Medulla oblongata (tissue), 1 donor: ENCODE results near the gene MAPK8.

ENCODE experiments used
- DNase-seq: peaks from one replicate; pipeline ENCODE4 v3.0.0-alpha.2; 2015; ENCODE audit errors: extremely low spot score

Gene MAPK8

GRCh38 chr10:48475943-48476278 is 169.4 kb downstream of the MAPK8 start:
- DNase-seq: no peak

- no peak for DNase-seq
Observed at GRCh38 chr10:48476279-48476982, 170.0 kb downstream of the MAPK8 start.

- no peak for DNase-seq
Observed at GRCh38 chr10:48477141-48477540, 170.7 kb downstream of the MAPK8 start.

GRCh38 chr10:48477616-48478015 is 171.1 kb downstream of the MAPK8 start:
- no peak for DNase-seq

- no peak for DNase-seq
Observed at GRCh38 chr10:48478469-48478868, 172.0 kb downstream of the MAPK8 start.

- DNase-seq: no peak
Observed at GRCh38 chr10:48478980-48479811, 172.7 kb downstream of the MAPK8 start.

GRCh38 chr10:48480397-48481374 is 174.2 kb downstream of the MAPK8 start:
- no peak for DNase-seq

GRCh38 chr10:48481385-48481784 is 174.9 kb downstream of the MAPK8 start:
- DNase-seq: no peak

- no peak for DNase-seq
Observed at GRCh38 chr10:48482207-48482606, 175.7 kb downstream of the MAPK8 start.

- no peak for DNase-seq
Observed at GRCh38 chr10:48484911-48485310, 178.4 kb downstream of the MAPK8 start.

GRCh38 chr10:48485711-48486110 is 179.2 kb downstream of the MAPK8 start:
- no peak for DNase-seq

GRCh38 chr10:48487244-48487643 is 180.8 kb downstream of the MAPK8 start:
- no peak for DNase-seq
